Measurements from ENCODE around the gene RPRD1B. TPM values are rescaled to one million over a fixed set of nuclear protein-coding genes. Genes with fewer than 3 reads are reported as not detected.

Gene RPRD1B
- total RNA-seq, 2 donors from 2014 or later = 22.7 to 42.5 TPM

DNA sequence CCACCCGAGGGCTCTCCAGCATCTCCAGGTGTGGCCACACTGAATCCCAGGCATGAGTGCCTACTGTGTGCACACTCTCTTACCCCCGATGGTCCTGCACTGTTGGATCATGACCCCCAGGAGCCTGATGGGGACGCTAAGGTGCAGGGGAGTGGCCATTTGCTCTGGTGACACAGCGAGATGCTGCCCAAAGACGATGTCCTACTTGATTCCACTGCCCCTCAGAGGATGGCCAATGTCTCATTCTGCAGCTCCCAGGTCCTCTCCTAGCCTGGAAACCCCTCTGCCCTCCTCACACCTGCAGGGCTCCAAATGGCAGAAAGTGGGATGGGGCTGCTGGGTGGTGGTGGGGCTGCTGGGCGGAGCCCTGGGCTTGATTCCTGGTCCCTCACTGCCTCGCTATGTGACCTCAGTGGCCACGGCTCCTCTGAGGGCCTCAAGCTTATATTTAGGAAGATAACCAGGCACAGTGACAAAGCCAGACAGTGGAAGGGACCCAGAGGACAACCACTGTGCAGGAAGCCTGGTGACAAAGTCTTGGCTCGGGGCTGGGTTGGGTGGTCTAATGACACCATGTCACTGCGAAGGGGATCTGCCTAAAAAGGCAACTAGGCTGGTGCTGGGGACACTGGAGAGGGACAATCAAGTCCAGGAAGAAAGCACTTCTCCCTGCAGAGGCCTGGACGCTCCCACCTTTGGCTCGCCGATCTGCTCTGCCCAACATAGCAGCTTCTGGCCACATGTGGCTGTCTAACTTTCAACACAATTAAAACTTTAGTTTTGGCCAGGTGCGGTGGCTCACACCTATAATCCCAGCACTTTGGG, 103.1 kb downstream of the RPRD1B start:
- Histone ChIP-seq H3K4me1 (no peaks in the 10 kb centered on the region), H3K36me3 (no peaks in the 10 kb centered on the region), H3K4me3 (no peak overlapping the region), H3K27me3 (no peaks in the 10 kb centered on the region), H3K9ac (ENCODE audit: low read depth in 2 of 2, low read length in 2 of 2) (no peak overlapping the region), H3K27ac (no peak overlapping the region), H3K9me3 (no peaks in the 10 kb centered on the region)
- no peak for DNase-seq
- TF ChIP-seq, protein P1, sequence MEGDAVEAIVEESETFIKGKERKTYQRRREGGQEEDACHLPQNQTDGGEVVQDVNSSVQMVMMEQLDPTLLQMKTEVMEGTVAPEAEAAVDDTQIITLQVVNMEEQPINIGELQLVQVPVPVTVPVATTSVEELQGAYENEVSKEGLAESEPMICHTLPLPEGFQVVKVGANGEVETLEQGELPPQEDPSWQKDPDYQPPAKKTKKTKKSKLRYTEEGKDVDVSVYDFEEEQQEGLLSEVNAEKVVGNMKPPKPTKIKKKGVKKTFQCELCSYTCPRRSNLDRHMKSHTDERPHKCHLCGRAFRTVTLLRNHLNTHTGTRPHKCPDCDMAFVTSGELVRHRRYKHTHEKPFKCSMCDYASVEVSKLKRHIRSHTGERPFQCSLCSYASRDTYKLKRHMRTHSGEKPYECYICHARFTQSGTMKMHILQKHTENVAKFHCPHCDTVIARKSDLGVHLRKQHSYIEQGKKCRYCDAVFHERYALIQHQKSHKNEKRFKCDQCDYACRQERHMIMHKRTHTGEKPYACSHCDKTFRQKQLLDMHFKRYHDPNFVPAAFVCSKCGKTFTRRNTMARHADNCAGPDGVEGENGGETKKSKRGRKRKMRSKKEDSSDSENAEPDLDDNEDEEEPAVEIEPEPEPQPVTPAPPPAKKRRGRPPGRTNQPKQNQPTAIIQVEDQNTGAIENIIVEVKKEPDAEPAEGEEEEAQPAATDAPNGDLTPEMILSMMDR (IDR thresholded peaks at IDR 0.05) = no peak
- intact Hi-C loops (cut with DNase I) = no loop called here

DNA sequence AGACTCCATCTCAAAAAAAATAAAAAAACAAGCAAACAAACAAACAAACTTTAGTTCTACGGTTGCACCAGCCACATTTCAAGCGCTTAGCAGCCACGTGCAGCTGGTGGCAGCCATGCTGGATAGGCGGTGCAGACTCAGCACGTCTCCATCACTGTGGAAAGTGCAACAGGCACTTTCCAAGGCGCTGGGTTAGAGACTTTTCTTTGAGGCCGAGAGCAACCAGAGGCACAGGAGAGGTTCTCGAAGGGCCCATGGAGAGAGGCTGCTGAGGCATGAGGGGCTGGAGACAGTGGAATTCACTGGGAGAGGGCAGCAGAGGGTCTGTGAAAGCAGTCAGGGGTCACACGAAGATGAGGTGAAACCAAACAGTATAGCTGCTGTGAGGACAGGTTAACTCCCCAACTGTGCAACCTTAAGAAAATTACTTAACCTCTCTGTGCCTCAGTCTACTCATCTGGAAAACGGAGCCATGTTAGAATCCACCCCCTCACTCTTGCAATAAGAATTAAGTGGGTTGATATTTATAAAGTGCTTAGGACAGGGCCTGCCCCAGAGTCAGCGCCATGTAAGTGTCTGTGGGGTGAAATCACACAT, 104.0 kb downstream of the RPRD1B start:
- TF ChIP-seq, protein P1 (IDR thresholded peaks at IDR 0.05) = no peak
- H3K4me1 ChIP-seq = no peaks in the 10 kb centered on the region
- no peaks in the 10 kb centered on the region for H3K36me3 ChIP-seq
- H3K4me3 ChIP-seq = no peak overlapping the region
- DNase-seq = no peak
- H3K27me3 ChIP-seq = no peaks in the 10 kb centered on the region
- no peak overlapping the region for H3K27ac ChIP-seq
- no peaks in the 10 kb centered on the region for H3K9me3 ChIP-seq
- intact Hi-C loops (cut with DNase I) = no loop called here
- no peak overlapping the region for H3K9ac ChIP-seq (ENCODE audit: low read depth in 2 of 2, low read length in 2 of 2)

- no peaks in the 10 kb centered on the region for H3K9me3 ChIP-seq
- no peaks in the 10 kb centered on the region for H3K27me3 ChIP-seq
- intact Hi-C loops (cut with DNase I) = no loop called here
- no peak overlapping the region for H3K9ac ChIP-seq (ENCODE audit: low read depth in 2 of 2, low read length in 2 of 2)
- TF ChIP-seq, protein P1 (IDR thresholded peaks at IDR 0.05) = no peak
- H3K36me3 ChIP-seq = no peaks in the 10 kb centered on the region
- H3K4me3 ChIP-seq = no peak overlapping the region
- H3K4me1 ChIP-seq = peaks cover 5% of the 10 kb centered on the region
- no peak overlapping the region for H3K27ac ChIP-seq
- DNase-seq = no peak
Measured at GRCh38 chr20:38138086-38138778, 104.7 kb downstream of the RPRD1B start.

- no peaks in the 10 kb centered on the region for H3K27me3 ChIP-seq
- no peak overlapping the region for H3K4me3 ChIP-seq
- peaks cover 7% of the 10 kb centered on the region for H3K4me1 ChIP-seq
- TF ChIP-seq, protein P1 (IDR thresholded peaks at IDR 0.05) = no peak
- H3K36me3 ChIP-seq = no peaks in the 10 kb centered on the region
- H3K9me3 ChIP-seq = no peaks in the 10 kb centered on the region
- H3K27ac ChIP-seq = no peak overlapping the region
- intact Hi-C loops (cut with DNase I) = no loop called here
- no peak for DNase-seq
- H3K9ac ChIP-seq (ENCODE audit: low read depth in 2 of 2, low read length in 2 of 2) = no peak overlapping the region
Measured at GRCh38 chr20:38139156-38139912, 105.8 kb downstream of the RPRD1B start.

Data from colonic mucosa (tissue), 4 donors.